Suprapubic skin (tissue), 4 donors: Measurements from ENCODE around the gene APLP2. TPM values are rescaled to one million over a fixed set of nuclear protein-coding genes. Genes with fewer than 3 reads are reported as not detected.
"Not testable (repeated sequence)": the region's sequence is repeated elsewhere in the genome, so short reads cannot be mapped to it uniquely, and the experiment has no call there.

Experiments
- DNase-seq, 2 donors: peaks; one replicate each; pipeline ENCODE4 v3.0.0-alpha.2; 2019; ENCODE audit warnings: low spot score in 2 of 2
- H3K27ac ChIP-seq: fragments of 200-600 bp; sonication (generic); one replicate; pipeline ENCODE4 v1.5.1; 2019
- H3K27me3 ChIP-seq: fragments of 200-600 bp; sonication (generic); one replicate; pipeline ENCODE4 v1.5.1; 2019
- H3K36me3 ChIP-seq: fragments of 200-600 bp; sonication (generic); one replicate; pipeline ENCODE4 v1.5.1; 2019
- H3K4me1 ChIP-seq: fragments of 200-600 bp; sonication (generic); one replicate; pipeline ENCODE4 v1.5.1; 2019
- H3K4me3 ChIP-seq: fragments of 200-600 bp; sonication (generic); one replicate; pipeline ENCODE4 v1.5.1; 2019; ENCODE audit warnings: mild to moderate bottlenecking
- H3K9me3 ChIP-seq: fragments of 200-600 bp; sonication (generic); one replicate; pipeline ENCODE4 v1.5.1; 2019
- CTCF ChIP-seq, 2 donors: fragments of 200-600 bp in 1 of 2; fragments of 450-650 bp in 1 of 2; sonication (generic) in 1 of 2; IDR thresholded peaks; one replicate each; pipeline ENCODE4 v1.5.1; 2016 to 2019; ENCODE audit warnings: antibody characterized with exemption in 2 of 2, mild to moderate bottlenecking in 1 of 2, moderate library complexity in 1 of 2
- EP300 ChIP-seq: sonication (generic); formaldehyde crosslinking; IDR thresholded peaks from one replicate; pipeline ENCODE4 v1.6.1; 2017; ENCODE audit warnings: antibody characterized with exemption
- POLR2A ChIP-seq, 2 donors: fragments of 450-650 bp; IDR thresholded peaks; one replicate each; pipeline ENCODE4 v1.6.1; 2017; ENCODE audit warnings: antibody characterized with exemption in 2 of 2, mild to moderate bottlenecking in 2 of 2, moderate library complexity in 2 of 2
- POLR2AphosphoS5 ChIP-seq, 3 donors: sonication (generic); formaldehyde crosslinking; IDR thresholded peaks; one replicate each; pipeline ENCODE4 v1.6.1; 2017; ENCODE audit warnings: antibody characterized with exemption in 3 of 3
- WGBS: methylation state at CpG from one replicate; pipeline ENCODE4 v1.1.5; 2018; 5-methylcytosine and 5-hydroxymethylcytosine counted together
- total RNA-seq, 4 donors: library from RNA; depleted of rRNA; stranded (reverse); fragments of >200 nt; gene quantifications; one replicate each; pipeline ENCODE4 v1.1.0, GENCODE V29; 2016

Gene APLP2
- total RNA-seq: 100 to 1,000 TPM; 150 to 237 (median 174) TPM

GRCh38 chr11:130069659-130070108 is at the start of gene APLP2:
Gene APLP2 (plus strand): TSS chr11:130069894. CDS start chr11:130069978, 84 bp downstream.
- H3K27ac ChIP-seq: peak within 1 kb of the TSS; percentile 91
- DNase-seq: peak; percentile 100
- H3K36me3 ChIP-seq: no peaks in the 10 kb centered on the region
- WGBS: under 1% methylated on average over 24 of the region's 51 CpGs
- peak within 1 kb of the TSS; percentile 70 for H3K4me3 ChIP-seq
- H3K27me3 ChIP-seq: no peaks in the 10 kb centered on the region
- TF ChIP-seq CTCF (IDR thresholded peaks at IDR 0.05) (no peak), POLR2A (IDR thresholded peaks at IDR 0.05) (peak; percentile 59 to 89), POLR2AphosphoS5 (IDR thresholded peaks at IDR 0.05) (peak in 2 of 3 donors; percentile 67 to 79), EP300 (no peak)
- no peaks in the 10 kb centered on the region for H3K9me3 ChIP-seq
- peaks cover 45% of the 10 kb centered on the region for H3K4me1 ChIP-seq

DNA sequence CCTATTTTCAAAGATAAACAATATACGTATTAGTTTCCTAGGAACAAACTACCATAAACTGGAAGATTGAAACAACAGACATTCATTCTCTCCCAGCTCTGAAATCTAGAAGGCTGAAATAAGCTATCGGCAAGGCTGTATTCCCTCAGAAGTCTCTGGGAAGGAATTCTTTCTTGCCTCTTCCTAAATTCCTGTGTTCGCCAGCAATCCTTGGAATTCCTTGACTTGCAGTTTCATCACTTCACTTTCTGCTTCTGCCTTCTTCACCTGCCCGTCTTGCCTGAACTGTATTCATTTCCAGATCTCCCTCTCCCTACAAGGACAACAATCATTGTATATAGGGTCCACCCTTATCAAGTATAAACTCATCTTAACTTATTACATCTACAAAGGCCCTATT is 49.4 kb upstream of the APLP2 start:
- Histone ChIP-seq H3K27me3 (no peaks in the 10 kb centered on the region), H3K4me1 (peaks cover 8% of the 10 kb centered on the region), H3K9me3 (no peaks in the 10 kb centered on the region), H3K27ac (no peak overlapping the region), H3K4me3 (no peak overlapping the region), H3K36me3 (no peaks in the 10 kb centered on the region)
- TF ChIP-seq POLR2A (IDR thresholded peaks at IDR 0.05) (no peak), EP300 (no peak), POLR2AphosphoS5 (IDR thresholded peaks at IDR 0.05) (no peak), CTCF (IDR thresholded peaks at IDR 0.05) (no peak)
- 82% methylated on average over 4 of the region's 4 CpGs for WGBS
- no peak for DNase-seq

DNA sequence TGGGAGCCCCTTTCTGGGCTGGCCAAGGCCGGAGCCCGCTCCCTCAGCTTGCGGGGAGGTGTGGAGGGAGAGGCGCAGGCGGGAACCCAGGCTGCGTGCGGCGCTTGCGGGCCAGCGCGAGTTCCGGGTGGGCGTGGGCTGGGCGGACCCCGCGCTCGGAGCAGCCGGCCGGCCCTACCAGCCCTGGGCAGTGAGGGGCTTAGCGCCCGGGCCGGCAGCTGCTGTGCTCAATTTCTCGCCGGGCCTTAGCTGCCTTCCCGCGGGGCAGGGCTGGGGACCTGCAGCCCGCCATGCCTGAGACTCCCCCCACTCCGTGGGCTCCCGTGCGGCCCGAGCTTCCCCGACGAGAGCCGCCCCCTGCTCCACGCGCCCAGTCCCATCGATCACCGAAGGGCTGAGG is 48.1 kb upstream of the APLP2 start:
- not testable (repeated sequence) for H3K36me3 ChIP-seq, H3K4me3 ChIP-seq, DNase-seq, H3K27ac ChIP-seq, H3K27me3 ChIP-seq, H3K4me1 ChIP-seq, H3K9me3 ChIP-seq
- no CpG with 5 or more reads among the region's 38 CpGs for WGBS

- no peak for DNase-seq
- no peak overlapping the region for H3K27ac ChIP-seq
Measured at GRCh38 chr11:130022799-130023198, 46.9 kb upstream of the APLP2 start.

DNA sequence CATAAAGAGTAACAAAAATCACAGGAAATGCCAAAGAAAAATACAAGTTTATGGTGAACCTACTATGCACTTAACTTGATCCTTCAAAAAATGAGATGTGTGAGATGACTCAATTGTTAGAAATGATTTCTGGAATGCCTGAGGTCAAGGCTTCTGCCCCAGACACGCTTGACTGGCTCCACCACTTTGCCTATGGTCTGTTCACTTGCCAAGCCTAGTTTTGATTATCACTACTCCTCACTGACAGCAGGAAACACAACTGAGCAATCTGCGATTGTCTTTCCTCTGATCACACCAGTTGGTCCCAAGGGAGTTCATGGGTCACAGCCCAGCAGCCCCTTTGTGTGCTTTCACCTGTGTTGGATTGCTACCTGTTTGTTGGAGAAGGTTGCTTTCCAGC is 46.5 kb upstream of the APLP2 start:
- Histone ChIP-seq H3K27me3 (no peaks in the 10 kb centered on the region), H3K4me3 (no peak overlapping the region), H3K36me3 (no peaks in the 10 kb centered on the region), H3K4me1 (peaks cover 8% of the 10 kb centered on the region), H3K9me3 (no peaks in the 10 kb centered on the region), H3K27ac (no peak overlapping the region)
- DNase-seq: no peak
- WGBS: 30% methylated on average over 2 of the region's 2 CpGs
- no peak for TF ChIP-seq CTCF (IDR thresholded peaks at IDR 0.05)
- no peak for TF ChIP-seq EP300
- TF ChIP-seq POLR2AphosphoS5 (IDR thresholded peaks at IDR 0.05): no peak
- TF ChIP-seq POLR2A (IDR thresholded peaks at IDR 0.05): no peak

More at GRCh38 chr11:130022799-130023198, 46.9 kb upstream of the APLP2 start:
- Histone ChIP-seq H3K9me3 (no peaks in the 10 kb centered on the region), H3K4me3 (no peak overlapping the region), H3K4me1 (peaks cover 8% of the 10 kb centered on the region), H3K36me3 (no peaks in the 10 kb centered on the region), H3K27me3 (no peaks in the 10 kb centered on the region)
- no peak for TF ChIP-seq EP300
- no peak for TF ChIP-seq CTCF (IDR thresholded peaks at IDR 0.05)
- no peak for TF ChIP-seq POLR2AphosphoS5 (IDR thresholded peaks at IDR 0.05)
- TF ChIP-seq POLR2A (IDR thresholded peaks at IDR 0.05): no peak
- 88% methylated on average over 2 of the region's 2 CpGs for WGBS

- H3K4me3 ChIP-seq: no peak overlapping the region
- H3K9me3 ChIP-seq: no peaks in the 10 kb centered on the region
- no peaks in the 10 kb centered on the region for H3K27me3 ChIP-seq
- 55% methylated on average over 1 of the region's 1 CpG for WGBS
- TF ChIP-seq POLR2A (IDR thresholded peaks at IDR 0.05) (no peak), CTCF (IDR thresholded peaks at IDR 0.05) (no peak), EP300 (no peak), POLR2AphosphoS5 (IDR thresholded peaks at IDR 0.05) (no peak)
- H3K36me3 ChIP-seq: no peaks in the 10 kb centered on the region
- DNase-seq: no peak
- no peak overlapping the region for H3K27ac ChIP-seq
- peaks cover 8% of the 10 kb centered on the region for H3K4me1 ChIP-seq
Measured at GRCh38 chr11:130024361-130024760, 45.3 kb upstream of the APLP2 start.
